NCI-H82 treated with DMSO at 0.1 percent for 48 hours (cell line): ENCODE results near the gene ARHGEF28.

Source experiments
- DNase-seq: peaks from one replicate; lab custom pipeline; 2025; ENCODE audit not compliant: unreplicated experiment; lab: John Stamatoyannopoulos, UW

The ARHGEF28 gene

GRCh38 chr5:73693573-73694061 is 67.6 kb downstream of the ARHGEF28 start:
- DNase-seq: no peak

GRCh38 chr5:73694089-73694488 is 68.1 kb downstream of the ARHGEF28 start:
- no peak for DNase-seq

GRCh38 chr5:73698011-73698410 is 72.0 kb downstream of the ARHGEF28 start:
- no peak for DNase-seq

- DNase-seq: no peak
These were observed 75.6 kb downstream of the ARHGEF28 start for GRCh38 chr5:73701566-73701965.

- DNase-seq: no peak
These were observed 76.5 kb downstream of the ARHGEF28 start for GRCh38 chr5:73702534-73702933.

- no peak for DNase-seq
These were observed 77.0 kb downstream of the ARHGEF28 start for GRCh38 chr5:73702951-73703350.

GRCh38 chr5:73705364-73705763 is 79.4 kb downstream of the ARHGEF28 start:
- no peak for DNase-seq

GRCh38 chr5:73706963-73707362 is 81.0 kb downstream of the ARHGEF28 start:
- DNase-seq: no peak

- no peak for DNase-seq
These were observed 83.6 kb downstream of the ARHGEF28 start for GRCh38 chr5:73709536-73710129.

GRCh38 chr5:73716284-73716808 is 90.3 kb downstream of the ARHGEF28 start:
- DNase-seq: no peak

- DNase-seq: no peak
These were observed 92.8 kb downstream of the ARHGEF28 start for GRCh38 chr5:73718762-73719161.

GRCh38 chr5:73719632-73720031 is 93.6 kb downstream of the ARHGEF28 start:
- no peak for DNase-seq

GRCh38 chr5:73722231-73722630 is 96.2 kb downstream of the ARHGEF28 start:
- no peak for DNase-seq

- no peak for DNase-seq
These were observed 100.1 kb downstream of the ARHGEF28 start for GRCh38 chr5:73726071-73726470.

- no peak for DNase-seq
These were observed 100.7 kb downstream of the ARHGEF28 start for GRCh38 chr5:73726606-73727231.

GRCh38 chr5:73727470-73727869 is 101.5 kb downstream of the ARHGEF28 start:
- DNase-seq: no peak

- DNase-seq: no peak
These were observed 102.7 kb downstream of the ARHGEF28 start for GRCh38 chr5:73728493-73729273.

GRCh38 chr5:73729329-73729728 is 103.3 kb downstream of the ARHGEF28 start:
- no peak for DNase-seq

GRCh38 chr5:73732045-73732444 is 106.0 kb downstream of the ARHGEF28 start:
- DNase-seq: no peak

GRCh38 chr5:73733219-73733618 is 107.2 kb downstream of the ARHGEF28 start:
- DNase-seq: no peak

- no peak for DNase-seq
These were observed 109.2 kb downstream of the ARHGEF28 start for GRCh38 chr5:73735032-73735734.
